ENCODE results near the gene IGF1.

IGF1 gene

DNA sequence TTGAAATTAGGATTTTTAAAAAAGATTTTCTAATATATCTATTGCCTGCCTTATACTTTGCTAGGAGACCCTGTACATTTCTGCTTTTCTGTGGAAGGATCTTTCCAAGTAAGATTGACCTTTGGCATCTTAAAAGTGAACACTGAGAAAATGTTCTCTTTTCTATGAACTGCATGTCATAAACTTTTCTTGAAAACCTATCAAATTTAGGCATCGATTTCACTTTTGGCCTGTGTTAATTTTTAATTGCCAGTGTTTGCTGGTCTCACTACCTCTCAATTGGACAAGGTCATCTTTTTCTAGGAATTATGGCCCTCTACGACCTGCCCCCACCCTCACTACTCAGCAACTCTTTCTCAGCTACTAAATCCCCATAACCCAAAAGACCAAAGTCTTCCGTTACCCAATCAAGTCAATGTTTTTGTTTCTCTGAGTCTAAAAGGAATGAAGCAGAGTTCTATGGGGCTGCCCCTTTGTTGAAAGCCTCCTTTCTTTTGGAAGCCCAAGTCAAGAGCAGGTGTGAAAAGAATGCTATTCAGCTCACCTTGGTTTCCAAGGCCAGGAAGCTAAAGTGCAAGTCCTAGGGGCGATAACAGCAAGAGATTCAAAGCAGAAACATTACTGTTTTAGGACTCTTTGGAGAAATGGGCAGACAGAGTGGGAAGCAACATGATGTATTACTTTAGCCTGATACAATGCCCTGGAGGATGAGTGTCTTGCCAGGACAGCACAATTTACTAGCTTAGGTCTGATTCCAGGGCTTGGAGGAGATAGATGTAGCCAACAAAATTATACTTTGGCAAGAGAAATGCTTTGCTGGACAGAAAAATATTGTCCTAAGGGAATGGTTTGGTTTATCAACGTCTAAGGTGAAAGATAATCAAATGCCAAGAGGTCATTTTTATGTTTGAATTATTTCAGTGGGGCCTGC lies 55.0 kb downstream of the IGF1 start:
- DNase-seq = no peak

DNA sequence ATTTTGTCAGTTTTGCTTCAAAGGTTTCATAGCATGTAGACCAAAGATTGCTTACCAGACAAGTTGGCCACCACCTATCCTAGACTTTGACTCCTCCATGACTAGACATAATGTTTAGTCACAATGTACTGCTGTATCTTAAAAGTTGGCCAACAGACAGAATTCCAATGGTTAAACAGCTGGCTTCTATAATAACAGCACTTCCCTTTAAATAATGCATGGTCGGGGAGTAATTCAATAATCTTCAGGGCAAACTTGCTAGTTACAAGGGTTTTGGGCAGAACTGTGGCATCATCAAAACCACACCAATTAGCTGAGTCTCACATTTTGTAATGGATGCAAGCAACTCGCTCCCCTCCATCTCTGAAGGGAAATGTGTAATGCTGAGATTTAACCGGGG lies 56.9 kb downstream of the IGF1 start:
- no peak for DNase-seq

DNA sequence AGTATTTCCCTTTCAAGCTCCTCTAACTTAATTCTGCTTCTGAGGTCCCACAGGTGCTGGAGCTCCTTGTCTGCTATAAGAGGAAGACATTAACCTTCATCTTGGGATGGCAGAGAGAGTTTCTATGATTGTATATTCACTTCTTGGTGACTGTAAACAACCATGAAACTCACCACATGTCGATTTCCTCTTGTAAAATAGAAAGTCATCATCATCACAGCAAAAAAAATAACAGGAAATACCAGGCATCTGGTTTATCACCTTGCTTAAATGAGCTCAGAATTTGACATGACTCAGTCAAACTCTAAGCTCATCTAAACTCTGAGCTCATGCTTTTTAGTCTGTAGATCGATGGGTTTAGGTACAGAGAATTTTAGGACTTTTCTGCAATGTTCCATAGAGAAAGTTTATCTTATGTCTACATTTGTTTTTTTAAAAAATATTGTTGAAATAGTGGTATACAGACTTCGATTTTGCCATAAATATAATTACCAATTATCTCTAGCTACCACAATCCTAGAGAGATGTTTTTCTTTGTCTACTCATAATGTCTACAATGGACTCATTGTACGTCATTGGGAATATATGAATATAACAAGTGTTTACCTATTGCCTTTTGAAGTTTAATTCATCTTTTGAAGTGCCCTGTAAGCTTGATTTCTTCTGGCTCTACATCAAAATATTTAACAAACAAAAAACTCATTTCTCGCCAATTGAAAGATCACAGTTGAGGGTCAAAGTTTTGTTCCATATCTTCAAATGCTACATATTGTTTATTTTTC lies 58.4 kb downstream of the IGF1 start:
- no peak for DNase-seq

DNA sequence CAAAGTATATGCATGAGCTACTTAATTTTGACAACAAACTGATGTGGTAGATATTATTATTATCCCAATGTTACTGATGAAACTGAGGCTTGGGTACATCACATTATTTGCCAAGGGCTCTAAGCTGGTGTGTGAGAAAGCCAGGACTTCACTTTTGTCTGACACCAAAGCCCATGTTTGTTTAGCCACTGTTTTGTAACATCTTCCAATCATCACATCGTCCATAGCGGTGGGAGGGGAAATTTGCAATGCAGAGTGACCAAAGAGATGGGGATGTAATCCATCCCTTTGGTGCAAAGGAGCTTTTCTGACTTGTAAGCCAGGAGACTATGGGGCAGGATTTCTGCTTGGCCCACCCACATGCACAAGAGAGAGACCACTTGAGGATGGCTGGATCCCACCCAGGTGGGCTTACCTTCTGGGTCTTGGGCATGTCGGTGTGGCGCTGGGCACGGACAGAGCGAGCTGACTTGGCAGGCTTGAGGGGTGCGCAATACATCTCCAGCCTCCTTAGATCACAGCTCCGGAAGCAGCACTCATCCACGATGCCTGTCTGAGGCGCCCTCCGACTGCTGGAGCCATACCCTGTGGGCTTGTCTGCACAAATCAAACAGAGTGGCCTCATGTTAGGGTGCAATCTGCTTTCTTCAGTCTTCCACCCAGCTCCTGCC lies 61.1 kb downstream of the IGF1 start:
- DNase-seq = no peak

DNA sequence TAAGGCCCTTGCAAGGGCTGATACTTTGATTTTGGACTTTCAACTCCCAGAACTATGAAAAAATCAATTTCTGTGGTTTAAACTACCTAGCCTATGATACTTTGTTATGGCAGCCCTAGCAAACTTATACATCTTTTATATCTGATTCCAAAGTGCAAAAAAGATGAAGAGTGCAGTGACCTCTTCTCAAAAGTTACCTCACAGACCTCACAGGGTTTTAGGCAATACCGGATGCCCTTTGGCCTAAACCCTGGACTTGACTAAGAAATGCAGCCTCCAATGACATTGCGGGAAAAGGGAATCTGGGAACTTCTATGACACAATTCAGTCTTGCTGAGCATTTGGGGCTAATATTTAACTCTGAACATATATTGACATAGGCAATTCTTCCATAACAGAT lies 63.3 kb downstream of the IGF1 start:
- no peak for DNase-seq

DNA sequence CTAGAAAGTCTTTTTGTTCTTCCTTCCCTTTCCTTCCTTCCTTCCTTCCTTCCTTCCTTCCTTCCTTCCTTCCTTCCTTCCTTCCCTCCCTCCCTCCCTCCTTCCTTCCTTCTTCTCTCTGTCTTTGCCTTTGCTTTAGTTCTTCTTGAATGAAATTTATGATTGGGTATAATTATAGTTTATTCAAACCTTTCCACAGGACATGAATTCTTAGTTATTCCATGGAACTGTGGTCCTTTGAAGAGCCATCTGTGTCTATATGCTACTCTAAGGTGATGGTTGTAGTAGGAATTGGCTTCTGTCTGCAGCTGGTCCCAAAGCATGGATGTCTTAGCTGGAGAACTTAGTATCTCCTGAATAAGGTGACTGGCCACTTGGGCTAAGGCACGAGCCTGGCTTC lies 64.8 kb downstream of the IGF1 start:
- no peak for DNase-seq

DNA sequence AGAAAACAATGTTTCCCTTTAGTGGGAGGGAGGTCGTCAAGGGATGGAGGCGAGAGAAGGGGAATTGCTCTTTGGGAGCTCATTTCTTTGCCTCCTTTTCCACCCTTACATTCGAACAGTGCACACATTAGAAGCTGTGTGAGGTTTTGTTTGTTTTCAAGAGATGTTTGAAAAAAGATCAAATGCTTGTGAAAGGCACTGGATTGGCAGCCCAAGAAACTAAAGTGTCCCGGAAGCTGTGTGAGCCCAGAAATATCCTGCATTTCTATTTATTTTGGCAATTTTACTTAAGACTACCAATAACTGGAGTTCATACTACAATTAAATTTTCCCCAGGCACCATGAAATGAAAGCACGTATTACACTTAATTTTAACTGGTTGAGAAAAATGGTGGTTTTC lies 67.0 kb downstream of the IGF1 start:
- DNase-seq = no peak

DNA sequence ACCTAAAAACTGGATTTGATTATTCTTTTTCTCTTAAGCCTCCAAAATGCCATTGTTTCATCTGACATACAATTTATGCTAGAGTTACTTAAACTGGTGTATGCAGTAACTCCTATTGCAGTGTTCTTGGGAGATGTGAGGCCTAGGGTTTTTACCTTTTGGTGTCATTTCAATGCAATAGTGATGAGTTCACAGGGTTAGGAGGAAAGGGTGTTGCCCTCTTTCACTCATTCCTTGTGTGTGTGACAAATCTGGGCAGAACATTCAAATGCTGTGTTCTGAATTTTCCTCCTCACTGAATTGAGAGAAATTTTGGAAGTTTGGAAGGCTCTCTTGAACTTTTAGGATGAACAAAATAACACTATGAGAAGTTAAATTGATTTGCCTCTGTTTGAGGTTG lies 69.9 kb downstream of the IGF1 start:
- no peak for DNase-seq

DNA sequence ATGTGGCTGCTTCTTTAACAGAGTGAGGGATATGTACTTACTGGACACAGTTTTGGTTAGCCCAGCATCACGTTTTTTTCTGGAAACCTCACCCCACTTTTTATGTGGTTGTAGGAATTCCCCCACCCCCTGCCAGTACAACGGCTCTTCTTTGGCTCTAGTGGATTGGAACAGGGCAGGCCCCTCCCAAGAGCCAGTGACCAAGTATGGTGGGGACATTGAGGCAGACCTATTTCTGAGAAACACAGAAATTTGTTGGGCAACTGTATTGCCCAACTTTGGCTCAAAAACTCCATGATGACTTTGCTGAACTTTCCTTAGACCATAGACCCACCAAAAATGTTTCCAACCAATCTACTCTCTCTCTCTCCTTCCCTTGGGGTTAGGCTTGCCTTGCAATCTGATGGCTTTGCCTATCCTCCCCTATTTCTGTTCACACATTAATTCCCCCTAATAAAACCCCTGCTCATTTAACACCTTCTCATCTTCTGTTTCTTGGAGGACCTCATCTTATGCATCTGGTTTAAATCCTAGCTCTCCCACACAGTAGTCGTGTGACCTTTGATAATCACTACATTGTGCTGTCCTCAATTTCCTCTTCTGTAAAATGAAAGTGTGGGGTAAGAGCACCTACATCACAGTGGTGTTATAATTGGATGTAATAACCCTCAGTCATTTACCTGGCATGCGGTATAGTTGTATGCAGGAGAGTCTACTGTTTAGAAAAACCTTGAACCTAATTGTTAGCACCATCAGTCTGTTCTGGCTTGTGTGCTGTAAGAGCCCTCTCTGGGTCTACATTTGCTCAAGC lies 71.7 kb downstream of the IGF1 start:
- no peak for DNase-seq

DNA sequence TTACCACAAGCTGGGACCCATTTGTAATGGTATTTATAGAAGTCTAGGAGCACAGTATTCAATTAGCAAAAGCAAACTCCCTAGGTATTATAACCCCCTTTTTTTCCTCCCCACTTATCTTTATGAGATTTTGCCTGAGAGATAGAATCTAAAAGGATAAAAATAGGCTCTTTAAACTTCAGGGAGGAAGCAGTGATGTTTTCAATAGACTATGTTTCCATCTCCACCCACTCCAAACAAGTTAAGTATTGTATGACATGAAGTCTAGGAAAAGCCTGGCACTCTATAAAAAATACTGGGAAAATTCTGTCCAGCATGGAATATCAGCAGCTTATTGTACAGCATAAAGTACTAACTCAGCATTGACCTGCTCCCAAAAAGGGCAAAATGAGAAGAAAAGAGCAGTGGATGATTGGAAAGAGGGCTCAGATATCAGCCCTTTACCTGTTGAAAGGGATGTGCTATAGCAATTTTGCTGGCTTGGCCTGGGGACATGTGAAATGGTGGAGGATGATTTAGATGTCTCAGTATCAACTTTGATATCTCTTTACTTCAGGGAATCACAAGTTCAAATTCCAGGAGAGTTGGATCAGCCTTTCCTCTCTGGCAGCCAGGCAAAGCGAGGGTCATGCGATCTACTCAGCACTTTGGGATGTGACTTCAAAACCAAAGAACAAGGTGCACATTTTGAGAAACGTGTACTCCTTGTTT lies 72.4 kb downstream of the IGF1 start:
- DNase-seq = no peak

DNA sequence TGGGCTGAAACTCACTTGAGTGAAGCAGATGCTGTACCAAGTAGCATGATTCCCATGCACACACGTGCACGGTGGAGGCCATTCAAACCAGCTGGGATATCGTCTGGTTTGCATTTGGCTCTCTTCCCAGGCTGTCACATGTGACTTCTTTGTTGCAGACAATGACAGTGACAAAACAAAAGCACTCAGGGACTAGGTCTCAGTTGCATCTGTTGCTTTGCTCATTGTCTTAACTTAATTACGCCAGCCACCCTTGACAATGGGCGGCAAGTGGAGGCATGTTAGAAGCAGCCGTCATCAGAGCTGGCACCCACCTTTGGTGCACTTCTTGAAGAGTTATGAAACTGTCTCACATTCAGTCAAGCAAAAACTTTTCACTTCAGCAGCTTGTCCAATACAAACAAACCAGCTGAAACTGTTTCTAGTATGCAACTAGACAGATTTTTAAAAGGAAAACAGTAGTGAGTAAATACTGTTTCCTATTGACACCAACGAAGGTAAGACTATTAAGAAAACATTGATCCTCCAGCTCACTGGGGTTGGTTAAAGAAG lies 74.3 kb downstream of the IGF1 start:
- DNase-seq = no peak

DNA sequence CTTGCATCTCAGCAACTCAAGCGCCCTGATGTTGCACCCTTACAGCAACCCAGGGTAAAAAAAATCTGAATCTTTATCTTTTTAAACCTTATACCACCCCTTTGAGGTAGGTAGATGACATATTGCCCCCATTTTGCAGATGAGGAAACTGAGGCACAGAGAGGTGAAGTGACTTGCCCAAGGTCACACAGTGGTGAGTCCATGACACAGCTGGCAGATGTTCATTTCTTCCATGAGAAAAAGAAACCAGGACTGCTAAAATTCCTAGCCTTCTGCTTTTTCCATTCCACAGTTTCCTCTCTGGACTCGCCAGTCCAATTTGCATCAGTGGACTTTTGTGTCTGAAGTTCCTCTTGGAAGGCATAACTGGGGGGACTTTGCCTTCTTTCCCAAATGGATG lies 79.3 kb downstream of the IGF1 start:
- DNase-seq = no peak

DNA sequence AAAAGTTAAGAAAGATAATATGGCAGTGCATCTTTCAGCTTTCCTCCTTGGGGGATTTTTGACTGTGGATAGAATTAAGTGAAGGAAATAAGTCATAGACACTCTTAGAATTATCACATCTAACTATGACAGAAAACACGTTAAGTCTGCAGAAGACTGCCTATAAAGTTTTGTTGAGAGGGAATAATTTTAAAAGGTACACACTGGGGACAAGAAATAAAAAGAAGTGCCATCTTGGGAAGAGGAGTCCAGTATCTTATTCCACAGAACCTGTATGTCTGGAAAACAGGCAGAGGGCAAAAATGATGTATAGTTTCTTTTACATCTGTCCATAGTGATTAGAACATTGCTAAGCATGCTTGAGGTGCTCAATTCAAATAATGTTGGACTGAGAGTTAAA lies 80.7 kb downstream of the IGF1 start:
- DNase-seq = no peak

DNA sequence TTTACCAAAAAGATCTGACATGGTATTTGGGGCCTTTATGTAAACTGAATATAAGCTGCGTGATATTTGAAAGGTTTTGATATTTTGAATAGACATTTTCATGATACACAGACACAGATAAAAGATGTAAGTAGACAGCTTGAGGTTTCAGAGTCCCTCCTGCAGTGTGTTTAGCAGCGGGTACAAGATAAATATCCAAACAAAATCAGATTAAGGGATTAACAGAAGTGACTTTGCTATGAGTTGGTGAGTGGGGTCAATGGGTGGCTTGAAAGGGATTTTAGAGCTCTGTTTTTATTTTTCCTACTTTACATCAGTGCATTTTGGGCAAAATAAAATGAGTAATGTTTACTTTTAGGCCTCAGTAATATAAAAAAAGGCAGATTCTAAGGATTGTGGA lies 84.1 kb downstream of the IGF1 start:
- DNase-seq = no peak

DNA sequence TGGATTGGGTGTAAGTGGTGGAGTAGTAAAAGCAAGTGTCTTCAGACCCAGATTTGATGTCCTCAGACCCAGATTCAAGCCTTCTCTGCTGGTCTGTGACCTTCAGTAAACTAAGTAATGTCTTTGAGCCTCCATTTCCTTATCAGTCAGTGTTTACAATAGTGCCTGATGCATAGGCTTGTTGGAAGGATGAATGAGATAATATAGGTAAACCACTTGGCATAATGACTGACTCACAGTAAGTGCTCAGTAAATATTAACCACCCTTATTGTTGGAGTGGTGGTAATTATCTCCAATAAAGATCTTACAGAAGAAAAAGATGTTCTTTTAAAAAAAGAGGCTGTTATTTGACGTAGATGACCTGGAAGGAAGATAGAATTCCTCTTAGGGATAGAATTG lies 86.2 kb downstream of the IGF1 start:
- no peak for DNase-seq

DNA sequence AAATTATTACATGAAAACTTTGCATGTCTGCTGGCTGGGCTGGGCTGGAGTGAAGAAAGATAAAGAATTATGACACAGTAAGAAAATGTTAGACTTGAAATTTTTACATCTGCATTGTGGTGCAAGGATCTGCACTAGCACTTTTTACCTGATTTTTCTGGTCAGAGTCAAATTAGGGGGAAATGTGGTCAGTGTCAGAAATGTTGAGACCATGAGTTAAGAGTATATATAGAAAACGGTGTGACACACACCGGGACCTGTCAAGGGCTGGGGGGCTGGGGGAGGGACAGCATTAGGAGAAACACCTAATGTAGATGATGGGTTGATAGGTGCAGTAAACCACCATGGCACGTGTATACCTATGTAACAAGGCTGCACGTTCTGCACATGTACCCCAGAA lies 90.3 kb downstream of the IGF1 start:
- DNase-seq = no peak

DNA sequence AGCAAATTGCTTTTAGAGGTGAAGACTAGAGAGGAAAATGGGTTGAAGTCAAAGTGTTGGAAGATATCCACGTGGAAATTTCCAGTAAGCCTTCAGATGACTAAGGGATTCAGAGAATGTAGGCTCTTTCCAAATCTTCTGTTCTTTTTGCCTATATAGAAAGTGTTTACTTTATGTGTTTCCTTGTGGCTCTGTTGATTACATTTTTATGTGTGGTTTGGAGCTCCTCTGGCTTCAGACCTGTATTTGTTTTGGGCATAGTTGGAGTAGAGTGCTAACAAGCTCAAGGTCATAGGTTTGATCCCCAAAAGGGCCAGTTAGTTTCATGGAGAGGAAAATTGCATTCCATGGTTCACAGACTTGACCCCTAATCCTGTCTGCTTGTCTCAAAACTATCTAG lies 91.9 kb downstream of the IGF1 start:
- no peak for DNase-seq

DNA sequence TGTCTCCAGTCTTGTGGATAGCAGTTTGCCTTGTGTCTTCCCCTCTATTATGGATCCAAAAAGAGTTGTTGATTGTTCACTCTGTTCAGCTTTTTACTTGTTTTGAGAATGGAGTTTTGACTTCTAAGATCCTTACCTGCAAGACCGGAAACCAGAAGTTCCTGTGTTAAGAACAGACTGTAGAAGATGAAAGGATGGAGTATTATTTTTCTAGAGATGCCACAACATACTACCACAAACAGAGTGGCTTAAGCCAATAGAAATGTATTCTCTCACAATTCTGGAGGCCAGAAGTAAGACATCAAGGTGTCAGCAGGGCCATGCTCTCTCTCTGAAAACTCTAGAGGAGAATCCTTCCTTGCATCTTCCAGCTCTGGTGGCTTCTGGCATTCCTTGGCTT lies 95.0 kb downstream of the IGF1 start:
- DNase-seq = no peak

DNA sequence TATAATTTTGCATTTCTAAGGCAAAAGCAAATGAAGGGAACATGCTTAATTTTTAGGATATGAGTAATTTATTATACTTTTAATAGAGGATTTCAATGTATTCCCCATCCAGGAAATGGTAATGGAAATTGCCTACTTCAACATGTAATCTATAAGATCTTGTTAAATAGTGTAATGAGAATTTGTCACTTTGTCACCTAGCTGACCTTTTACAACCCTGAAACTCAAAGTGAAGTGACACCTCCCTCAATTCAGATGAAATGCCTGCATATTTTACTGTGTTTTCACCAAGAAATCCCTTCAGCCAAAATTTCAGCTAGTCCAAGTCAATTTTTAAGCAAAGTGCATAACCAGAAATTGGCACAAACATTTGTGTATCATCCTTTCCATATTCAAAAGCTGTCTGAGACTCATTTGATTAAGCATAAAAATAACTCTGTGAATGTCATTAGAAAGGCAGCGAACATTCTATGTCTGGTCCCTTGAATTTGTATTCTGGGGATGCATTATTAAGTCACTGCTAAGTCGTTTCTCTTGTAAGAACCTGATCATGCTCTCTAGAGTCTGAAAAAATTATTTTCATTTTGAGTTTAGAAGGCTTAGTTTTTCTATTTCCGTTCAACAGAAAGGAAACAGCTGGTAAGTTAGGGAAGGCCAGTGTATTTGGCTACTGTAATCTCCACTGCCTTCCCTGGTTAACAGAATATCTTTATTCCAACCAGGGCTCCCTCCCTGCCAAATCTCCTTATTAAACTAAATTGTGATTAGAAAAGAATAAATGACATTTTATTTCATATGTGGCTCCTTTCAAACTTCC lies 100.8 kb downstream of the IGF1 start:
- DNase-seq = no peak

DNA sequence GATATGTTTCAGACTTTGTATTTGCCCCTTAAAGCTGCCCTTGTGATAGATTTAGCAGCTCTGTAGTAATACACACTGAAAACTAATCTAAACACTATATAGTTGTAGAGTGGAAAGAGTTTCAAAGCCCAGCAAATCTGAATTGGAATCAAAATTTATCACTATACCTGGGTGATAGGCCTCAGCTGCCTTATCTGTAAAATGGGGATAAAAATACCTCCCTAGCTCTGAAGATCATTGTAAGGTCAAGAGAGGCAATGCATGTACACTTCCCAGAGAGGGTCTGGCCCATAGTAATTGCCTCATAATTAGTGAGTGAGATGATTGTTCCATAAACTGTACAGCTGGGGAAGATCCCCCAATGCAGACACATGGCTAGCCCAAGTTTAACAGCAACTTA lies 103.6 kb downstream of the IGF1 start:
- no peak for DNase-seq

DNA sequence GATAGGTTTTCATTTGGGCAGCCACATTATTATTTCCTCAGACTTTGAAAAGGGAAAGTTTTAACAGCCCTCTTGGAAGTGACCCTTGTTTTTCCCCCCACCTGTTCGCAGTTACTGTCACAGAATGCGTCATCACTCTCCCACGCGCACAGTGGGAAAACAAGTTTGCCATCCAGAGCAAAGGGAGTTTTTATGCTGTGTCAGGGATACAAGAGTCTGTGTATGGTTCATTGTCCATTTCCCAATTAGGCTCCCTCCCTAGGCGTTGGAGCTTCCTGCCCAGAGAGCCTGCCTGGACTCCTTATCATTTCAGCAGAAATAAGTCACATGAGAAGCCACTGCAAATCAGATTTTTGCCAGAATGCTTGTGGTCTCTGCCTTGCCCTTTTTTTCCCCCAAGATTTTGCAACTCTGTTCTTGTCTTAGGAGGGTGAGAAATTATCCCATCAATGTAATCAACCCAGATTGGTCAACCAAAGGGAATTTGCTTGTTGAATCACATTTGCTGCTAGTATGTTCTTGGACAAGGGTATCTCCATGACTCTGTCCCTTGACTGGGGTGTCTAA lies 104.1 kb downstream of the IGF1 start:
- DNase-seq = no peak

Data from cortex of kidney (tissue), 1 donor.